Osteoblast (primary cell): ENCODE data around the gene TMTC3. TPM values are rescaled to one million over a fixed set of nuclear protein-coding genes. Genes with fewer than 3 reads are reported as not detected.

Experiments used
- DNase-seq: peaks from one replicate; pipeline ENCODE4 v3.0.0; 2011; ENCODE audit warnings: low spot score, mixed read lengths; ENCODE audit not compliant: insufficient read length; ENCODE audit errors: missing footprints
- H2AFZ ChIP-seq: 2 replicates; pipeline ENCODE4 v1.6.0; 2011; ENCODE audit warnings: mild to moderate bottlenecking, low read length
- H3K27ac ChIP-seq: 2 replicates; pipeline ENCODE4 v1.5.1; 2011; ENCODE audit warnings: mild to moderate bottlenecking, low read depth, low read length, moderate library complexity
- H3K27me3 ChIP-seq: 2 replicates; pipeline ENCODE4 v1.6.0; 2012; ENCODE audit warnings: mild to moderate bottlenecking, control low read depth, inconsistent platforms, low read length, moderate library complexity; ENCODE audit not compliant: insufficient read depth
- H3K36me3 ChIP-seq: 2 replicates; pipeline ENCODE4 v1.5.1; 2011; ENCODE audit warnings: mild to moderate bottlenecking, low read length, control low read depth, moderate library complexity; ENCODE audit not compliant: insufficient read depth
- H3K4me1 ChIP-seq: 2 replicates; pipeline ENCODE4 v1.5.1; 2011; ENCODE audit warnings: mild to moderate bottlenecking, low read length, control low read depth, moderate library complexity; ENCODE audit not compliant: insufficient read depth
- H3K4me2 ChIP-seq: 2 replicates; pipeline ENCODE4 v1.6.0; 2011; ENCODE audit warnings: mild to moderate bottlenecking, low read length; ENCODE audit not compliant: insufficient read depth
- H3K4me3 ChIP-seq: fragments of 200-600 bp; sonication (generic); 3 replicates; pipeline ENCODE4 v1.5.1; 2012; ENCODE audit warnings: mild to moderate bottlenecking, low read length, inconsistent platforms; ENCODE audit not compliant: insufficient read depth
- H3K79me2 ChIP-seq: 2 replicates; pipeline ENCODE4 v1.6.0; 2012; ENCODE audit warnings: mild to moderate bottlenecking, low read length, control low read depth, inconsistent platforms; ENCODE audit not compliant: insufficient read depth
- H3K9me3 ChIP-seq: 2 replicates; pipeline ENCODE4 v1.5.1; 2011; ENCODE audit warnings: low read depth, low read length, control low read depth
- H4K20me1 ChIP-seq: 2 replicates; pipeline ENCODE4 v1.6.0; 2012; ENCODE audit warnings: mild to moderate bottlenecking, low read length, control low read depth; ENCODE audit not compliant: insufficient read depth
- total RNA-seq: library from RNA; depleted of rRNA; stranded (reverse); fragments of >200 nt; gene quantifications from 2 replicates; pipeline ENCODE4 v1.2.3, GENCODE V29; 2012
- TF ChIP-seq, protein P1 (sequence below): IDR thresholded peaks from 2 replicates; pipeline ENCODE4 v1.5.1; 2011; ENCODE audit warnings: mild to moderate bottlenecking, low read depth, low read length, moderate library complexity; ENCODE audit errors: extremely low read depth

Gene TMTC3
- total RNA-seq, 1 donor = 46.3 TPM

DNA sequence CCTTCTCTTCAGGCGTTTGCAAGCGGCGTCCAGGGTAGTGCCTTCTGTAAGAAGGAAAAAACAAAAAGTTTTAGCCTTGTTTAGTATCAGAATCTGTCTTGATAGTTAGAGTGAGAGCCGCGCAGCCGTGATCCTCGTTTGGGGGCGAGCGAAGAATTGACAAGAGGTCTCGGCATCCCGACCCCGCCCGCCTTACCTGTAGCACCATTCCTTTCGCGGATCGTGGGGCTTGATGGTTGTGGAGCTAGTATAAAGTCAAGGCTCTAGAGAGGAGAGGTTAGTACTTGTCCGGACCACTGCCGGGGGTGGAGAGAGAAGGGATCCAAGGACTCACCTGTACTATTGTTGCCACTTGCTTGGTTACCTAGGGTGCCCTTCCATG is 494 bp downstream of the TMTC3 start:
- DNase-seq = no peak
- H3K4me1 ChIP-seq = peaks cover 14% of the 10 kb centered on the region
- no peaks in the 10 kb centered on the region for H3K27me3 ChIP-seq
- no peaks in the 10 kb centered on the region for H4K20me1 ChIP-seq
- H3K4me3 ChIP-seq = peak overlapping the region; percentile 98
- H3K4me2 ChIP-seq = peak overlapping the region; percentile 97
- peaks cover 49% of the 10 kb centered on the region for H3K79me2 ChIP-seq
- TF ChIP-seq, protein P1, sequence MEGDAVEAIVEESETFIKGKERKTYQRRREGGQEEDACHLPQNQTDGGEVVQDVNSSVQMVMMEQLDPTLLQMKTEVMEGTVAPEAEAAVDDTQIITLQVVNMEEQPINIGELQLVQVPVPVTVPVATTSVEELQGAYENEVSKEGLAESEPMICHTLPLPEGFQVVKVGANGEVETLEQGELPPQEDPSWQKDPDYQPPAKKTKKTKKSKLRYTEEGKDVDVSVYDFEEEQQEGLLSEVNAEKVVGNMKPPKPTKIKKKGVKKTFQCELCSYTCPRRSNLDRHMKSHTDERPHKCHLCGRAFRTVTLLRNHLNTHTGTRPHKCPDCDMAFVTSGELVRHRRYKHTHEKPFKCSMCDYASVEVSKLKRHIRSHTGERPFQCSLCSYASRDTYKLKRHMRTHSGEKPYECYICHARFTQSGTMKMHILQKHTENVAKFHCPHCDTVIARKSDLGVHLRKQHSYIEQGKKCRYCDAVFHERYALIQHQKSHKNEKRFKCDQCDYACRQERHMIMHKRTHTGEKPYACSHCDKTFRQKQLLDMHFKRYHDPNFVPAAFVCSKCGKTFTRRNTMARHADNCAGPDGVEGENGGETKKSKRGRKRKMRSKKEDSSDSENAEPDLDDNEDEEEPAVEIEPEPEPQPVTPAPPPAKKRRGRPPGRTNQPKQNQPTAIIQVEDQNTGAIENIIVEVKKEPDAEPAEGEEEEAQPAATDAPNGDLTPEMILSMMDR = no peak
- H3K27ac ChIP-seq = peak overlapping the region; percentile 88
- H2AFZ ChIP-seq = peak overlapping the region; percentile 97
- H3K9me3 ChIP-seq = no peaks in the 10 kb centered on the region
- H3K36me3 ChIP-seq = peaks cover 10% of the 10 kb centered on the region

DNA sequence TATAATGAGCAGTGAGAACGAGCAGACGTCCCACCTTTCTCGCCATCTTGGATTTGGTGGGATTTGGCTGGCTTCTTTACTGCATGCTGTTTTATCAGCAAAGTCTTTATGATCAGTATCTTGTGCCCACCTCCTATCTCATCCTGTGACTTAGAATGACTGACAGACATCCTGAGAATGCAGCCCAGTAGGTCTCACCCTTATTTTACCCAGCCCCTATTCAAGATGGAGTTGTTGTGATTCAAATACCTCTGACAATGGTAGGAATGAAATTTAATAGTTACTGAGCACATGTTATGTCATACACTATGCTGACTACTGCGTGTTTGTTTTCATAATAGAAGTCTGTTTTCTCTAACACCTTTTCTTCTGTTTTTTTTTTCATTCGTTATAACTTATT is 1.9 kb downstream of the TMTC3 start:
- Histone ChIP-seq H3K27me3 (no peaks in the 10 kb centered on the region), H4K20me1 (no peaks in the 10 kb centered on the region), H3K79me2 (peaks cover 55% of the 10 kb centered on the region), H3K36me3 (peaks cover 5% of the 10 kb centered on the region), H2AFZ (no peak overlapping the region), H3K9me3 (no peaks in the 10 kb centered on the region), H3K4me1 (peaks cover 14% of the 10 kb centered on the region), H3K4me2 (no peak overlapping the region), H3K27ac (no peak overlapping the region), H3K4me3 (no peak overlapping the region)
- DNase-seq = no peak
- TF ChIP-seq, protein P1 = no peak

- Histone ChIP-seq H3K36me3 (peaks cover 5% of the 10 kb centered on the region), H4K20me1 (no peaks in the 10 kb centered on the region), H2AFZ (no peak overlapping the region), H3K4me1 (peaks cover 14% of the 10 kb centered on the region), H3K4me3 (no peak overlapping the region), H3K9me3 (no peaks in the 10 kb centered on the region), H3K79me2 (peaks cover 55% of the 10 kb centered on the region), H3K27ac (no peak overlapping the region), H3K4me2 (no peak overlapping the region), H3K27me3 (no peaks in the 10 kb centered on the region)
- TF ChIP-seq, protein P1 = no peak
- DNase-seq = no peak
Measured at GRCh38 chr12:88144546-88145468, 2.7 kb downstream of the TMTC3 start.

- H3K4me1 ChIP-seq = peaks cover 14% of the 10 kb centered on the region
- TF ChIP-seq, protein P1 = no peak
- DNase-seq = no peak
- H3K4me3 ChIP-seq = no peak overlapping the region
- H3K27ac ChIP-seq = no peak overlapping the region
- no peak overlapping the region for H3K4me2 ChIP-seq
- no peaks in the 10 kb centered on the region for H4K20me1 ChIP-seq
- H3K79me2 ChIP-seq = peaks cover 62% of the 10 kb centered on the region
- H3K27me3 ChIP-seq = no peaks in the 10 kb centered on the region
- H2AFZ ChIP-seq = no peak overlapping the region
- H3K36me3 ChIP-seq = no peaks in the 10 kb centered on the region
- H3K9me3 ChIP-seq = no peaks in the 10 kb centered on the region
Measured at GRCh38 chr12:88145567-88146505, 3.7 kb downstream of the TMTC3 start.
